ENCODE results near the gene TPPP2. TPM values are rescaled to one million over a fixed set of nuclear protein-coding genes. Genes with fewer than 3 reads are reported as not detected.

Gene TPPP2
- total and polyA plus RNA-seq, 9 of the 15 experiments (the other 6 are each of a cell fraction or from before 2014, with no cell fraction given): 0.18 TPM; not detected in 8

DNA sequence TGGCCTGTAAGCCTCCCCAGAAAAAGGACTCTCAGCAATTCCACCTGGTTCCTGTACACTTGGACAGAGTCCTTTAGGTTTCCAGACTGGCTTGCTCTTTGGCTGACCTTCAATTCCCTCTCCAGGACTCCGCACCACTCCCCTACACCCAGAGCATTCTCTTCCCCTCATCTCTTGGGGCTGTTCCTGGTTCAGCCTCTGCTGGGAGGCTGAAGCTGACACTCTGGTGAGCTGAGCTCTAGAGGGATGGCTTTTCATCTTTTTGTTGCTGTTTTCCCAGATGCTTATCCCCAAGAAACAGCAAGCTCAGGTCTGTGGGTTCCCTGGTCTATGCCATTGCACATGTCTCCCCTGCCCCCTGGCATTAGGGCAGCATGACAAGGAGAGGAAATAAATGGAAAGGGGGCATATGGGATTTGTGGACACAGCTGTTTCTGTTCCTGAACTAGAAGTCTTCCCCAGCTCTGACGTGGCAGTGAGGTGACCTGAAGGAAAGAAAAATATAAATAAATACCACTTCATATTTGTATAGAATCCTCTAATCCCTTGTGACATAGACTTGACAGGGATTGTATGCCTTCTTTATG is 13.5 kb downstream of the TPPP2 start (continued):
- TF ChIP-seq ZNF584 (CRISPR knock-in tag; IDR thresholded peaks at IDR 0.05; ENCODE audit: low read depth): no peak
- no peak for TF ChIP-seq ZC3H11A (IDR thresholded peaks at IDR 0.05; ENCODE audit: low read depth, low read length)
- TF ChIP-seq NFE2 (IDR thresholded peaks at IDR 0.05; ENCODE audit: low read depth): no peak

GRCh38 chr14:21043974-21044618 is 14.1 kb downstream of the TPPP2 start:
- ChIA-PET POLR2A (interaction anchor here (0.9 kb wide), 1 partner anchor 16 kb away, joined by 3 read pairs; no protein-coding TSS in a partner anchor), CTCF (ENCODE audit: low intra/inter-chr PET ratio) (interaction anchor here (0.9 kb wide), 1 partner anchor 29 kb away, joined by 3 read pairs; no protein-coding TSS in a partner anchor)
- H3K36me3 ChIP-seq (ENCODE audit: control insufficient read depth, insufficient read depth, low read length): no peaks in the 10 kb centered on the region
- no peaks in the 10 kb centered on the region for H3K27me3 ChIP-seq (ENCODE audit: control insufficient read depth in 2 of 2, insufficient read depth in 2 of 2, low read length in 2 of 2)
- H3K9ac ChIP-seq (ENCODE audit: insufficient read depth in 1 of 2, low read depth in 2 of 2, low read length in 2 of 2): peak overlapping the region; percentile 22 to 31; a peak in 1 of 4 replicates
- peak overlapping the region; percentile 86 for H2AFZ ChIP-seq (ENCODE audit: low read depth, low read length)
- no peak overlapping the region for H3K4me3 ChIP-seq
- peak overlapping the region; percentile 53 for H3K4me2 ChIP-seq (ENCODE audit: insufficient read depth, low read length)
- peak; percentile 55 for FAIRE-seq
- peak; percentile 47 for ATAC-seq
- intact Hi-C loops (cut with micrococcal nuclease) (loop anchor here (5.0 kb wide), 1 partner anchor 187 kb away; no protein-coding TSS in a partner anchor), in situ Hi-C loops (cut with MboI) (no loop called here)
- BruUV-seq (replicated peaks): no TSS peak
- H3K9me3 ChIP-seq (replicated peaks; ENCODE audit: control insufficient read depth, insufficient read depth, low read depth, low read length): no peaks in the 10 kb centered on the region
- H3K79me2 ChIP-seq (ENCODE audit: control insufficient read depth, insufficient read depth, low read length): no peaks in the 10 kb centered on the region
- peak in 2 of 4 experiments; percentile 47 to 57 for DNase-seq (ENCODE audit: extremely low read depth in 1 of 4, low spot score in 3 of 4)
- H3K9me1 ChIP-seq (ENCODE audit: control insufficient read depth, insufficient read depth, low read length): no peaks in the 10 kb centered on the region
- 22% methylated on average over 5 of the region's 6 CpGs for WGBS (ENCODE audit: insufficient coverage, low coverage, missing lambda C conversion rate)
- H4K20me1 ChIP-seq (replicated peaks; ENCODE audit: control insufficient read depth, insufficient read depth, low read length): no peaks in the 10 kb centered on the region
- H3K4me1 ChIP-seq (replicated peaks in 1 of 2; ENCODE audit: control insufficient read depth in 2 of 2, insufficient read depth in 2 of 2, low read length in 2 of 2): peaks cover 5 to 18% of the 10 kb centered on the region in 2 experiments; a peak in 4 of 5 replicates
- H3K27ac ChIP-seq (ENCODE audit: extremely low read depth, low read depth, low read length): peak overlapping the region; percentile 38; the same call in 1 of the 3 replicates
- TF ChIP-seq DIDO1 (tag; IDR thresholded peaks at IDR 0.05; ENCODE audit: low read depth) (no peak), ESRRA (IDR thresholded peaks at IDR 0.05; ENCODE audit: borderline replicate concordance, low read depth) (peak; percentile 44; the same call in 1 of the 2 replicates), CTBP1 (IDR thresholded peaks at IDR 0.05; ENCODE audit: borderline replicate concordance) (peak; percentile 66; the same call in 1 of the 2 replicates), TAF1 (IDR thresholded peaks at IDR 0.05; ENCODE audit: control insufficient read depth, extremely low read depth, insufficient read depth, low read length, severe bottlenecking) (no peak), NR4A1 (CRISPR knock-in tag; IDR thresholded peaks at IDR 0.05) (no peak), NR4A1 (tag; IDR thresholded peaks at IDR 0.05) (0 out of 2 replicates have a peak, but pooled peaks have one; percentile 16), TEAD1 (CRISPR knock-in tag; IDR thresholded peaks at IDR 0.05) (no peak), ETV1 (tag; conservative IDR thresholded peaks at IDR 0.05; ENCODE audit: low read depth) (peak; percentile 96), NFE2L1 (tag; IDR thresholded peaks at IDR 0.05; ENCODE audit: borderline replicate concordance, low read depth) (no peak)
- TF ChIP-seq, protein P1, sequence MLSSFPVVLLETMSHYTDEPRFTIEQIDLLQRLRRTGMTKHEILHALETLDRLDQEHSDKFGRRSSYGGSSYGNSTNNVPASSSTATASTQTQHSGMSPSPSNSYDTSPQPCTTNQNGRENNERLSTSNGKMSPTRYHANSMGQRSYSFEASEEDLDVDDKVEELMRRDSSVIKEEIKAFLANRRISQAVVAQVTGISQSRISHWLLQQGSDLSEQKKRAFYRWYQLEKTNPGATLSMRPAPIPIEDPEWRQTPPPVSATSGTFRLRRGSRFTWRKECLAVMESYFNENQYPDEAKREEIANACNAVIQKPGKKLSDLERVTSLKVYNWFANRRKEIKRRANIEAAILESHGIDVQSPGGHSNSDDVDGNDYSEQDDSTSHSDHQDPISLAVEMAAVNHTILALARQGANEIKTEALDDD (IDR thresholded peaks at IDR 0.05): peak; percentile 32; the same call in 1 of the 2 replicates

Data from K562 (cell line).